Body of pancreas (tissue), 4 donors: ENCODE data around the gene ADGRL3. TPM values are rescaled to one million over a fixed set of nuclear protein-coding genes. Genes with fewer than 3 reads are reported as not detected.

Source experiments
- ATAC-seq: fragments of 150-250 bp; one replicate; pipeline ENCODE4 v1.9.1; 2016
- DNase-seq, 4 donors: peaks; one replicate each; pipeline ENCODE4 v3.0.0-alpha.2; 2019
- H3K27ac ChIP-seq, 4 donors: fragments of 200-600 bp; sonication (generic); 1 replicate in 3 of 4; 2 replicates in 1 of 4; pipeline versions ENCODE4 v1.5.1 to v1.6.1; 2016 to 2019; ENCODE audit warnings: mild to moderate bottlenecking in 1 of 4, mixed read lengths in 1 of 4, moderate library complexity in 1 of 4
- H3K27me3 ChIP-seq, 2 donors: fragments of 200-600 bp; sonication (generic); one replicate each; pipeline ENCODE4 v1.6.0; 2016; ENCODE audit warnings: mild to moderate bottlenecking in 1 of 2
- H3K36me3 ChIP-seq, 2 donors: fragments of 200-600 bp; sonication (generic); replicated peaks in 1 of 2; 2 replicates each; pipeline ENCODE4 v1.5.1; 2016; ENCODE audit warnings: low read depth in 2 of 2; ENCODE audit not compliant: insufficient read depth in 1 of 2
- H3K4me1 ChIP-seq: fragments of 200-600 bp; sonication (generic); one replicate; pipeline ENCODE4 v1.6.0; 2016
- H3K4me3 ChIP-seq, 2 donors: fragments of 200-600 bp; sonication (generic); 1 replicate in 1 of 2; 2 replicates in 1 of 2; pipeline ENCODE4 v1.5.1; 2016 to 2019
- H3K9me3 ChIP-seq, 3 donors: fragments of 200-600 bp; sonication (generic); 1 replicate in 2 of 3; 2 replicates in 1 of 3; pipeline ENCODE4 v1.5.1; 2016
- CTCF ChIP-seq, 7 experiments: fragments of 450-650 bp in 4 of 7; fragments of 200-600 bp in 3 of 7; sonication (generic) in 3 of 7; IDR thresholded peaks; one replicate each; pipeline ENCODE4 v1.5.1; 2016 to 2019; ENCODE audit warnings: antibody characterized with exemption in 7 of 7
- POLR2A ChIP-seq, 3 donors: fragments of 450-650 bp; IDR thresholded peaks; one replicate each; pipeline ENCODE4 v1.6.1; 2016; ENCODE audit warnings: antibody characterized with exemption in 3 of 3, mild to moderate bottlenecking in 2 of 3
- WGBS, 2 donors: methylation state at CpG; one replicate each; pipeline ENCODE4 v1.1.5; 2017; 5-methylcytosine and 5-hydroxymethylcytosine counted together
- intact Hi-C: fragments of 100-400 bp; cut with DNase I; formaldehyde crosslinking; loops from one replicate; pipeline ENCODE4 v1.15.1; 2023
- total RNA-seq, 2 donors: library from RNA; depleted of rRNA; stranded (reverse); fragments of >200 nt; gene quantifications; one replicate each; pipeline ENCODE4 v1.1.0, GENCODE V29; 2016

ADGRL3 gene
- total RNA-seq, 2 donors from 2014 or later: 0.33 to 1.0 TPM

GRCh38 chr4:61561028-61561427, 360.9 kb downstream of the ADGRL3 start:
- no peak overlapping the region for H3K27ac ChIP-seq
- intact Hi-C loops: no loop called here
- no peaks in the 10 kb centered on the region for H3K36me3 ChIP-seq
- H3K27me3 ChIP-seq: no peaks in the 10 kb centered on the region
- ATAC-seq (no peak), DNase-seq (no peak)
- no peak overlapping the region for H3K4me3 ChIP-seq
- TF ChIP-seq POLR2A (IDR thresholded peaks at IDR 0.05) (no peak), CTCF (IDR thresholded peaks at IDR 0.05) (no peak)
- no peaks in the 10 kb centered on the region for H3K4me1 ChIP-seq
- H3K9me3 ChIP-seq: no peaks in the 10 kb centered on the region

- TF ChIP-seq CTCF (IDR thresholded peaks at IDR 0.05): no peak
- TF ChIP-seq POLR2A (IDR thresholded peaks at IDR 0.05): no peak
- Histone ChIP-seq H3K4me3 (no peak overlapping the region), H3K9me3 (no peaks in the 10 kb centered on the region), H3K36me3 (no peaks in the 10 kb centered on the region), H3K4me1 (no peaks in the 10 kb centered on the region), H3K27me3 (no peaks in the 10 kb centered on the region), H3K27ac (no peak overlapping the region)
- 56 to 62% methylated on average over 2 of the region's 2 CpGs for WGBS, 2 donors
- intact Hi-C loops: no loop called here
- DNase-seq: no peak
- ATAC-seq: no peak
Measured at GRCh38 chr4:61571761-61572559, 371.8 kb downstream of the ADGRL3 start.

GRCh38 chr4:61575796-61576195, 375.7 kb downstream of the ADGRL3 start:
- Histone ChIP-seq H3K27ac (no peak overlapping the region), H3K9me3 (no peaks in the 10 kb centered on the region), H3K4me1 (no peaks in the 10 kb centered on the region), H3K27me3 (no peaks in the 10 kb centered on the region), H3K4me3 (no peak overlapping the region), H3K36me3 (no peaks in the 10 kb centered on the region)
- intact Hi-C loops: no loop called here
- TF ChIP-seq CTCF (IDR thresholded peaks at IDR 0.05) (no peak), POLR2A (IDR thresholded peaks at IDR 0.05) (no peak)
- ATAC-seq (no peak), DNase-seq (no peak)
- WGBS, 2 donors: 62 to 66% methylated on average over 2 of the region's 2 CpGs

- WGBS, 2 donors: 28 to 51% methylated on average over 1 of the region's 1 CpG
- H3K27me3 ChIP-seq: no peaks in the 10 kb centered on the region
- ATAC-seq (no peak), DNase-seq (no peak)
- H3K9me3 ChIP-seq: no peaks in the 10 kb centered on the region
- TF ChIP-seq CTCF (IDR thresholded peaks at IDR 0.05) (no peak), POLR2A (IDR thresholded peaks at IDR 0.05) (no peak)
- no peak overlapping the region for H3K27ac ChIP-seq
- H3K4me1 ChIP-seq: no peaks in the 10 kb centered on the region
- H3K36me3 ChIP-seq: no peaks in the 10 kb centered on the region
- intact Hi-C loops: no loop called here
- no peak overlapping the region for H3K4me3 ChIP-seq
Measured at GRCh38 chr4:61579786-61580185, 379.7 kb downstream of the ADGRL3 start.
